GM21529 (cell line): ENCODE measurements around the gene PRKAG2.

Experiments used
- ATAC-seq: cut with Tn5 transposase; IDR thresholded peaks from one replicate; pipeline ENCODE4 v1.9.1; 2021; ENCODE audit not compliant: unreplicated experiment

Gene PRKAG2

GRCh38 chr7:151717918-151718317, 159.0 kb downstream of the PRKAG2 start:
- no peak for ATAC-seq

- ATAC-seq, result no peak
Measured at GRCh38 chr7:151717415-151717814, 159.5 kb downstream of the PRKAG2 start.

GRCh38 chr7:151716323-151716722, 160.6 kb downstream of the PRKAG2 start:
- ATAC-seq, result no peak

GRCh38 chr7:151715666-151716315, 161.1 kb downstream of the PRKAG2 start:
- no peak for ATAC-seq

- no peak for ATAC-seq
Measured at GRCh38 chr7:151714201-151714600, 162.7 kb downstream of the PRKAG2 start.

- no peak for ATAC-seq
Measured at GRCh38 chr7:151712810-151713125, 164.1 kb downstream of the PRKAG2 start.

- ATAC-seq, result no peak
Measured at GRCh38 chr7:151711906-151712809, 164.8 kb downstream of the PRKAG2 start.

GRCh38 chr7:151711435-151711872, 165.5 kb downstream of the PRKAG2 start:
- ATAC-seq, result no peak

- ATAC-seq, result no peak
Measured at GRCh38 chr7:151710646-151711434, 166.1 kb downstream of the PRKAG2 start.

- no peak for ATAC-seq
Measured at GRCh38 chr7:151710121-151710640, 166.7 kb downstream of the PRKAG2 start.

- no peak for ATAC-seq
Measured at GRCh38 chr7:151709141-151710038, 167.5 kb downstream of the PRKAG2 start.

- ATAC-seq, result no peak
Measured at GRCh38 chr7:151708610-151709009, 168.3 kb downstream of the PRKAG2 start.

GRCh38 chr7:151707757-151708156, 169.2 kb downstream of the PRKAG2 start:
- no peak for ATAC-seq

- no peak for ATAC-seq
Measured at GRCh38 chr7:151707105-151707469, 169.8 kb downstream of the PRKAG2 start.

GRCh38 chr7:151706277-151707104, 170.4 kb downstream of the PRKAG2 start:
- no peak for ATAC-seq

GRCh38 chr7:151705636-151706276, 171.2 kb downstream of the PRKAG2 start:
- ATAC-seq, result no peak

GRCh38 chr7:151704960-151705635, 171.8 kb downstream of the PRKAG2 start:
- ATAC-seq, result no peak

GRCh38 chr7:151704299-151704959, 172.5 kb downstream of the PRKAG2 start:
- ATAC-seq, result no peak
